Measurements from ENCODE around the gene PSMG3. TPM values are rescaled to one million over a fixed set of nuclear protein-coding genes. Genes with fewer than 3 reads are reported as not detected.

Gene PSMG3
- total RNA-seq, 1 experiment from 2014 or later, result 59.4 TPM

- TF ChIP-seq REST (IDR thresholded peaks at IDR 0.05; ENCODE audit: insufficient read depth in 1 of 2, low read depth in 2 of 2, low read length in 1 of 2) (no peak), TCF7L2 (IDR thresholded peaks at IDR 0.05; ENCODE audit: low read depth, low read length) (no peak), POLR2AphosphoS5 (IDR thresholded peaks at IDR 0.05; ENCODE audit: low read depth, low read length) (no peak), SIN3A (IDR thresholded peaks at IDR 0.05; ENCODE audit: borderline replicate concordance, insufficient read depth, low read depth, low read length) (no peak), CTCF (IDR thresholded peaks at IDR 0.05) (no peak)
- Histone ChIP-seq H3K27me3 (ENCODE audit: control insufficient read depth, insufficient read depth, low read length) (no peaks in the 10 kb centered on the region), H3K9me3 (ENCODE audit: control insufficient read depth, insufficient read depth, low read depth, low read length) (no peaks in the 10 kb centered on the region), H3K4me3 (ENCODE audit: low read depth in 2 of 2, low read length in 2 of 2) (peak overlapping the region; percentile 28 to 45; a peak in 3 of 4 replicates), H3K27ac (ENCODE audit: low read length) (peak overlapping the region; percentile 83), H3K4me1 (ENCODE audit: control insufficient read depth, insufficient read depth, low read length) (peaks cover 38% of the 10 kb centered on the region), H3K36me3 (ENCODE audit: control insufficient read depth, insufficient read depth, low read length) (no peaks in the 10 kb centered on the region)
- no TSS peak for BruUV-seq (replicated peaks)
- ChIA-PET POLR2A (interaction anchor here (0.6 kb wide), 1 partner anchor 13 kb away, joined by 5 read pairs; no protein-coding TSS in a partner anchor), CTCF (interaction anchor here (1.4 kb wide), 1 partner anchor 122 kb away, joined by 3 read pairs; no protein-coding TSS in a partner anchor)
- ATAC-seq (0 out of 2 replicates have a peak, but pooled peaks have one; percentile 1), DNase-seq (ENCODE audit: low read depth, low spot score) (no peak)
- in situ Hi-C loops (cut with HindIII; ENCODE audit: low pct_unique_long_range_greater_than_20kb, low sequenced_read_pairs), result no loop called here
- intact Hi-C loops (cut with micrococcal nuclease; ENCODE audit: unreplicated experiment), result no loop called here
These were observed 15.3 kb downstream of the PSMG3 start for GRCh38 chr7:1554333-1555045.

- no peaks in the 10 kb centered on the region for H3K9me3 ChIP-seq (ENCODE audit: control insufficient read depth, insufficient read depth, low read depth, low read length)
- intact Hi-C loops (cut with micrococcal nuclease; ENCODE audit: unreplicated experiment), result no loop called here
- no peaks in the 10 kb centered on the region for H3K27me3 ChIP-seq (ENCODE audit: control insufficient read depth, insufficient read depth, low read length)
- no peaks in the 10 kb centered on the region for H3K36me3 ChIP-seq (ENCODE audit: control insufficient read depth, insufficient read depth, low read length)
- H3K4me1 ChIP-seq (ENCODE audit: control insufficient read depth, insufficient read depth, low read length), result peaks cover 38% of the 10 kb centered on the region
- TF ChIP-seq CTCF (IDR thresholded peaks at IDR 0.05) (no peak), SIN3A (IDR thresholded peaks at IDR 0.05; ENCODE audit: borderline replicate concordance, insufficient read depth, low read depth, low read length) (no peak), TCF7L2 (IDR thresholded peaks at IDR 0.05; ENCODE audit: low read depth, low read length) (no peak), REST (IDR thresholded peaks at IDR 0.05; ENCODE audit: insufficient read depth in 1 of 2, low read depth in 2 of 2, low read length in 1 of 2) (no peak), POLR2AphosphoS5 (IDR thresholded peaks at IDR 0.05; ENCODE audit: low read depth, low read length) (no peak)
- DNase-seq (ENCODE audit: low read depth, low spot score) (no peak), ATAC-seq (no peak)
- ChIA-PET POLR2A (no interaction called here), CTCF (interaction anchor here (1.4 kb wide), 1 partner anchor 121 kb away, joined by 3 read pairs; no protein-coding TSS in a partner anchor)
- H3K27ac ChIP-seq (ENCODE audit: low read length), result peak overlapping the region; percentile 55; the same call in 1 of the 2 replicates
- in situ Hi-C loops (cut with HindIII; ENCODE audit: low pct_unique_long_range_greater_than_20kb, low sequenced_read_pairs), result no loop called here
- H3K4me3 ChIP-seq (ENCODE audit: low read depth in 2 of 2, low read length in 2 of 2), result no peak overlapping the region
- no TSS peak for BruUV-seq (replicated peaks)
These were observed 16.2 kb downstream of the PSMG3 start for GRCh38 chr7:1553512-1554210.

All from Panc1 (cell line).